ENCODE data around the gene EBI3.
A peak's percentile ranks its signal among the peaks of the same experiment; 100 is the strongest.
"Not testable (repeated sequence)": the region's sequence is repeated elsewhere in the genome, so short reads cannot be mapped to it uniquely, and the experiment has no call there.

The EBI3 gene

DNA sequence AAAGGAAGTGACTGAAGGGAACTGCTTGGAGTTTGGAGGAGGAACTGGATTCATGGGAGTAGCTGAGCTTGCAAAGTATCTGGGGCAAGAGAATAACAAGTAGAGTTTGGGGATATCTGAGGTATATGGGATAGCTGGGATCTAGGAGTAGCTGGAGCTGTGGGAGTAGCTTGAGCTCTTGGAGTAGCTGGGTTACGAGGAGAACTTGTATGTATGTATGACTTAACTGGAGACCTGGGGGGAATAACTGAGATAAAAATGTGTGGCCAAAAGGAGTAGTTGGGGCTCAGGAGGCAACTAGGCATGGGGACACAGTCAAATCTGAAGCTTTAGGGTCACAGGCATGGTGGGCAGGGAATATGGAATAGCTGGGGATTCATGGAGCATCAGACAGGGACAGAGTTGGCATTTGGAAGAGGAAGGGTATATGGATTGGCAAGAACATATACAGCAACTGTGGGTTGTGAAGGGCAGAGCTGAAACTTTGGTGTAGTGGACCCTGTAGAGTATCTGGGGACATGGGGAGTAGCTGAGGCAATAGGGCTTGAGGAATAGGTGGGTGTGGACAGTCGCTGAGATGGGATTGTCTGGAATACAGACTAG is 28.3 kb upstream of the EBI3 start:
- no peak for DNase-seq

DNA sequence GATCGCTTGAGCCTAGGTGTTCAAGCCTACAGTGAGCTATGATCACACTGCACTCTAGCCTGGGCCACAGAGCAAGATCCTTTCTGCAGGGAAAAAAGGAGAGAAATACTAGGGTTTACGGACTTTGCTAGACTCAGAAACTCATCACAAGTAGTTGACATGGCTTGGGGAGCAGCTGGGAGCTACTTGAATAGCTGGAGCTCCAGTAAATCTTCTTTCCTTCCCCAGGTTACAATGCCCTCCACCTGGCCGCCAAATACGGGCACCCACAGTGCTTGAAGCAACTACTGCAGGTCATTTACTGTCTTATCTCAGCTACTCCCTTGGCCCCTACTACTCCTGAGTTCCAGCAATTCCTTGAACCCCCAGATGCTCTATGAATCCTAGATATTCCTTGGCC is 27.5 kb upstream of the EBI3 start:
- no peak for DNase-seq

DNA sequence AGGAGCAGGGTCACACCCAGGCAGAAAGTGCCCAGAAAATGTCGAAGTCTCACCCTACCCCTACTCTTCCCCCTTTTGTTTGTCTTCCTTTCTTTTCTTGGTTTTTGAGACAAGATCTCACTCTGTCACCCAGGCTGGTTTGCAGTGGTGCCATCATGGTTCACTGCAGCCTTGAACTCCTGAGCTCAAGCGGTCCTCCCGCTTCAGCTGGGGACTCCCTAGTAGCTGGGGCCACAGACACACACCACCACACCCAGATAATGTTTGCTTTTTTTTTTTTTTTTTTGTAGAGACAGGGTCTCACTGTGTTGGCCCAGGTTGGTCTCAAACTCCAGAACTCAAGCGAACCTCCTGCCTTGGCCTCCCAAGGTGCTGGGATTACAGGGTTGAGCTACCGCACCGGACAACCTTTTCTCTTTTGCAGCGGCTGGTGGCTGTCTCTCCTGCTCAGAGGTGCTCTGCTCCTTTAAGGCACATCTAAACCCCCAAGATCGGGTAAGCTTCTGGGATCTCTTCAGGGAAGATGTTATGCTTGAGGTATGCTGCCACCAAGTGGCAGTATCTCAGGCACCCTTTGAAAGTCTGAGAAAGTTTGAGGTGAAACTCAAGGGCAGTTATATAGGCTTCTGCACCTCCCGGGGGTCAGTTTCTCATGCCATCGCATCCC is 22.4 kb upstream of the EBI3 start:
- no peak for DNase-seq

DNA sequence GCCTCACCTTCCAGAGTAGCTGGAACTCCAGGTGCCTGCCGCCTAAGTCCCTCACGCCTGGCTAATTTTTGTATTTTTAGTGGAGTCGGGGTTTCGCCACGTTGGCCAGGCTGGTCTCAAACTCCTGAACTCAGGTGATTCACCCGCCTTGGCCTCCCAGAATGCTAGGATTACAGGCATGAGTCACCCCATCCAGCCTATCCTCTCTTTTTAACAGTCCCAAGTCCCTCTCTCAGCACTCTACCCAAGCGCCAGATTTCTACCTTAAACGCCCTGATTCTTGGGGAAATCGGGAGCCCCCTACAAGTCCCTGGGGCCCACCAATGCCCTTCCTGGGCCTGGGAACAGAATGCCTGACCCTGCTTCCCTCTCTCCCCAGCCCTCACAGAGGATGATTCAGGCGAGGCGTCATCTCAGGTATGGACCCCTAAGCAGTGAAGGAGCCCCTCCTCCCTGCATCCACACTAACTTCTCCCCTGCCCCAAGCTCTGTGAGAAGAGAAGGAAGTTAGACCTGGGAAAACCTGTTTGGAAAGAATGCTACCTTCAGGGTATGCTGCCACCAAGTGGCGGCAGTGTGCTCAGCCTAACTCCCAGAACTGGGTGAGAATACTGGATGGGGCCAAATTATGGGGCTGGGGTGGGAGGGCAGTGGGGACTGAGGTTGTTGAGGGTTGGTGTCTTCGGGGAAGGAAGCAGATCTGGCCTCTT is 20.8 kb upstream of the EBI3 start:
- no peak for DNase-seq

DNA sequence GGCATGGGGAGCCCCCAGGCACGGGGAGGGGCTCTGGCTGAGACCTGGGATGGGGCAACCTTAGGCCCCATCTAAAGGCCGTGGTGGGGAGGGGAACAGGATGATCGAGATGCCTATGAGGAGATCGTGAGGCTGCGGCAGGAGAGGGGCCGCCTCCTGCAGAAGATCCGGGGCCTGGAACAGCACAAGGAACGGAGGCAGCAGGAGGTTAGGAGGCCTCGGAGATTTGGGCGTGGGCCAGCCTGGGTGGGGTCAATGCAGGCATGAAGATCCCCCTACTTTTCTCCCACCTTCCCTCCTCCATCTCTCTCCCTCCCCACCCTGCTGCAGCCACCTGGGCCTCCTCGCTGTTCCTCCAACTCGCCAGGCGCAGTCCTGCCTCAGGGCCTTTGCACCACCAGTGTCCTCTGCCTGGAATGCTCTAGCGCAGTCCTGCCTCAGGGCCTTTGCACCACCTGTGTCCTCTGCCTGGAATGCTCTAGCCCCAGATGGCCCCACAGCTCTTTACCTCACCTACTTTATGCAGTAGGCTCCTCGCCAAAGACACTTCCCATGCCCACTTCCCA is 19.1 kb upstream of the EBI3 start:
- no peak for DNase-seq

DNA sequence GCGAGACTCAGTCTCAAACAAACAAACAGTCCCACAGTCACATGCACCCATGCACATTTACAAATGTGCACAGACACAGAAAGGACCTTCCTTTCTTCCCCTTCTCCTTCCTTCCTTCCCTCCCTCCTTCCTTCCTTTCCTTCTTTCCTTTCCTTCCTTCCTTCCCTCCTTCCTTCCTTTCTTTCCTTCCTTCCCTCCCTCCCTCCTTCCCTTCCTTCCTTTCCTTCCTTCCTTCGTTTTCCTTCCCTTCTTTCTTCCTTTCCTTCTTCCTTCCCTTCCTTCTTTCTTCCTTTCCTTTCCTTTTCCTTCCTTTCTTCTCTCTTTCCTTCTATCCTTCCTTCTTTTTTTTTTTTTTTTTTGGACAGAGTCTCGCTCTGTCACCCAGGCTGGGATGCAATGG is 16.2 kb upstream of the EBI3 start:
- no peak for DNase-seq

DNA sequence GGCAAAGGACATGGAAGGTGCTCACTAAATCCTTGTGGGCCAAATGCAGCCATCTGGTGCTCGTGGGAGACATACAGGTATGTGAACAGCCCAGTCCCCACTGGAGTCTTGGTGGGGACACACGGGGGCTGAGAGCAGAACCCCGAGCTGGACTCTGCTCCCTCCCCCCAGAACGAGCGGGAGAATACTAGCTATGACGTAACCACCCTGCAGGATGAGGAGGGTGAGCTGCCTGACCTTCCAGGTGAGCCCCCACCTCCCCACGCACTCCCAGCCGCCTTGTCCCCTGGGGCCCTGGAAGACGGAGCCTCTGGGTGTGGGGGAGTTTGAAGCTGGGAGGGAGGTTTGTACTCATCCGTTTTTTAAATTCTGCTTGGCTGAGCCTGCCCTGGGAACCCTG is 13.5 kb upstream of the EBI3 start:
- no peak for DNase-seq

DNA sequence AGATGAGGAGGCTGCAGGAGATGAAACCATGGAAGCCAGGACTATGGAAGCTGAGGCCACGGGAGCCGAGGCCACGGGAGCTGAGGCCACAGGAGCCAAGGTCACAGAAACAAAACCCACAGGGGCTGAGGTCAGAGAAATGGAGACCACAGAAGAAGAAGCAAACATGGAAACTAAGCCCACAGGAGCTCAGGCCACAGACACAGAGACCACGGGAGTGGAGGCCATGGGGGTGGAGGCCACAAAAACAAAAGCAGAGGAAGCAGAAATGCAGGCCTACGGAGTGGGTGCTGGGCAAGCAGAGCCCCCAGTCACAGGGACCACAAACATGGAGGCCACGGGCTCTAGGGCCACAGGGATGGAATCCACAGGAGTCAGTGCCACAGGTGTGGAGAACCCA is 12.5 kb upstream of the EBI3 start:
- DNase-seq, result no peak

DNA sequence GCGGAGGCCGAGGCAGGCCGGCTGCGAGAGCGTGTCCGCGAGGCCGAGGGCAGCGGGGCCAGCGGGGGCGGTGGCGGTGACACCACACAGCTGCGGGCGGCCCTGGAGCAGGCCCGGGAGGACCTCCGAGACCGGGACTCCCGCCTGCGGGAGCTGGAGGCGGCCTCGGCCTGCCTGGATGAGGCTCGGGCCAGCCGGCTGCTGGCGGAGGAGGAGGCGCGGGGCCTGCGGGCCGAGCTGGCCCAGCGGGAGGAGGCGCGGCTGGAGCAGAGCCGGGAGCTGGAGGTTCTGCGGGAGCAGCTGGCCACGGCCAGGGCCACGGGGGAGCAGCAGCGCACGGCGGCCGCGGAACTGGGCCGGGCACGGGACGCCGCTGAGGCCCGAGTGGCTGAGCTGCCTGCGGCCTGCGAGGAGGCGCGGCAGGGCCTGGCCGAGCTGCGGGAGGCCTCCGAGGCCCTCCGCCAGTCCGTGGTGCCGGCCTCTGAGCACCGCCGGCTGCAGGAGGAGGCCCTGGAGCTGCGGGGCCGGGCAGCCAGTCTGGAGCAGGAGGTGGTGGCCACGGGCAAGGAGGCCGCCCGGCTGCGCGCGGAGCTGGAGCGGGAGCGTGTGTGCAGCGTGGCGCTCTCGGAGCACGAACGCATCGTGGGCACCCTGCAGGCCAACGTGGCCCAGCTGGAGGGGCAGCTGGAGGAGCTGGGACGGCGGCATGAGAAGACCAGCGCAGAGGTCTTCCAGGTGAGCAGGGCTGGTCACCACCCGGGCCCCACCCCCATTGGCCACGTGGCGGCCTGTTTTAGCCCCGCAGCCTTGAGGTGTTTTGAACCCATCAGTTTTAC is 11.7 kb upstream of the EBI3 start:
- DNase-seq, result no peak

DNA sequence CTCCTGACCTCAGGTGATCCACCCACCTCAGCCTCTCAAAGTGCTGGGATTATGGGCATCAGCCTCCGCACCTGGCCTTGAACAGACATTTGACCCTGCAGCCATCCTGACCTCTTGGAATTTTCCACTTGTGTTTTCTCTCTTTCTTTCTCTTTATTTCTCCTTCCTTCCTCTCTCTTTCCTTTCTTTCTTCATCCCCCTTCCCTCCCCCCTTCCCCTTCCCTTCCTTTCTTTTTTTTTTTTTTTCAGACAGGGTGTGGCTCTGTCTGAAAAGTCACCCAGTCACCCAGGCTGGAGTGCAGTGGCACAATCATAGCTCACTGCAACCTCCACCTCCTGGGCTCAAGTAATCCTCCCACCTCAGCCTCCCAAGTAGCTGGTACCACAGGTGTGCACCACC is 10.8 kb upstream of the EBI3 start:
- DNase-seq, result not testable (repeated sequence)

DNA sequence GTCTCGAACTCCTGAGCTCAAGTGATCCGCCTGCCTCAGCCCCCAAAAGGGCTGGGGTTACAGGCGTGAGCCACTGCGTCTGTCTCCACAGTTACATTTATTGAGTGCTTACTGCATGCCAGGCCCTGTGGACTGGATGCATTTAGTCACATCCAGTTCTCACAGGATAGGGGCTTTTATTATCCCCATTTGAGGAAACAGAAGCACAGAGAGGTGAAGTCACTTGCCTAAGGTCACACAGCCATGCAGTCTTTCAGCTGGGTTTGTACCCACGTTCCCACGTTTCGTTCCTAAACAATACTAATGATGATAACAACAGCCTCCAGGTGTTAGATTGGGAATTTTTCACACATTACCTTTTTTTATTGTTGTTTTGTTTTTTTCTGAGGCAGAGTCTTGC is 9.1 kb upstream of the EBI3 start:
- no peak for DNase-seq

DNA sequence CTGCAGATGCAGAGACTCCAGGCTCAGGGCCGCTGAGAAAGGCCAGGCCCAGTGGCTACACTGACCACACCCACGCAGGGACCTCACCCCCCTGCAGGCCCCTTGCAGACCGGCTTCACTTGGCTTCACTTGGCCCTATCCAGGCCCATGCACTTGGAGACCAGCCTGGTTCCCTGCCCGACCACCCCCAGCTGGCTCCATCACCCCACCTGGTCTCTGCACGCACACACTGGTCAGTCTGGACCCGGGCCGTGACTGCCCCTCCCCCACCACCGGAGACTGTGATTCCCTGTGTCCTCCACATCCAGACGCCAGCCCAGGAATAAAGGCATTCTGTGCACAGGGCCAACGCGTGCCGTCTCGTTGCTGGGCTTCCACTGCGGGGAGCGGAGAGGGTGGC is 4.9 kb upstream of the EBI3 start:
- no peak for DNase-seq

DNA sequence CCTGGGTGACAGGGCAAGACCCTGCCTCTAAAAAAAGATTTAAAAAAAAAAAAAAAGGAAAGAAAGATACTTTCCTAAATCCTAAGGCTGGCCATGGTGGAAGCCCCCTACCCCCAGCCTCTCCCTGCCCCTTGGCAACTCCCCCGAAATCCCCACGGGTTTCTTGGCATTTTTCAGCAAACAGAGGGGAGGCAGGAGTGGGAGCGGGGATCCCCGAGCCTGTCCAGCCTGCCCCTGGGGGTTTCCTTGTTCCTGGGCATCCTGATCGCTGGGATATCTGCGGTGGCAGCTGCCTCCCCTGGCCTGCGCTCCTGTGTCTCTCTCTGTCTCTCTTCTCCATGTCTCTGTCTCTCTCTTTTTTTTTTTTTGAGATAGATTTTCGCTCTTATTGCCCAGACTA is 3.4 kb upstream of the EBI3 start:
- DNase-seq, result no peak

DNA sequence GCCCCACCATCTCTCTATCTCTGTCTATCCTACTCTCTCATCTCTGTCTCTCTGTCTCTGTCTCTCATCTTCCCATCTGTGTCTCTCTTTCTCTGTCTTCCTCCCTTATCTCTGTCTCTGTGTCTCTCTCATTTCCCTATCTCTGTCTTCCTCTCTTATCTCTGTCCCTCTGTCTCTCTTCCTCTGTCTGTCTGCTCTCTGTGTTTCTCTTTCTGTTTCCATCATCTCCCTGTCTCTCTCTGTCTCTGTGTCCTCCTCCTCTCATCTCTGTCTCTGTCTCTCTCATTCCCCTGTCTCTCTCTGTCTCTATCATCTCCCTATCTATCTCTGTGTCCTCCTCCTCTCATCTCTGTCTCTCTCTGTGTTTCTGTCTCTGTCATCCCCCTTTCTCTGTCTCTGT is 1.6 kb upstream of the EBI3 start:
- DNase-seq, result no peak

DNA sequence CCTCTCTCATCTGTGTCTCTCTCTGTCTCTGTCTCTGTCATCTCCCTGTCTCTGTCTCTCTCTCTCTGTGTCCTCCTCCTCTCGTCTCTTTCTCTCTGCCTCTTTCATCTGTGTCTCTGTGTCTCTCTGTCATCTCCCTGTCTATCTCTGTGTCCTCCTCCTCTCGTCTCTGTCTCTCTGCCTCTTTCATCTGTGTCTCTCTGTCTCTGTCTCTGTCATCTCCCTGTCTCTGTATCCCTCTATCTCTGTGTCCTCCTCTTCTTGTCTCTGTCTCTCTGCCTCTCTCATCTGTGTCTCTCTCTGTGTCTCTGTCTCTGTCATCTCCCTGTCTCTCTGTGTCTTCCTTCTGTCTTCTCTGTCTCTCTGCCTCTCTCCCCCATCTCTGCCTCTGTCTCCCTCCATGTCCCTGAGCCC is 551 bp upstream of the EBI3 start:
- DNase-seq, result no peak

DNA sequence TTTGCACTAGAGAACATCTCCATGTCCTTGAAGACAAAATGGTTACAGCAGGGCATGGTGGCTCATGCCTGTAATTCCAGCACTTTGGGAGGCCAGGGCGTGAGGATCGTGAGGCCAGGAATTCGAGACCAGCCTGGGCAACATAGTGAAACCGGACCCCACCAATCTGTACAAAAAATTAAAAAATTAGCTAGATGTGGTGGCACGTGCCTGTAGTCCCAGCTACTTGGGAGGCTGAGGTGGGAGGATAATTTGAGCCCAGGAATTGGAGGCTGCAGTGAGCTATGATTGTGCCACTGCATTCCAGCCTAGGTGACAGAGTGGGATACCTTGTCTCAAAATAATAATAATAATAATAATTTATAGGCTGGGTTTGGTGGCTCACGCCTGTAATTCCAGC is 914 bp downstream of the EBI3 start:
- DNase-seq, result not testable (repeated sequence)

DNA sequence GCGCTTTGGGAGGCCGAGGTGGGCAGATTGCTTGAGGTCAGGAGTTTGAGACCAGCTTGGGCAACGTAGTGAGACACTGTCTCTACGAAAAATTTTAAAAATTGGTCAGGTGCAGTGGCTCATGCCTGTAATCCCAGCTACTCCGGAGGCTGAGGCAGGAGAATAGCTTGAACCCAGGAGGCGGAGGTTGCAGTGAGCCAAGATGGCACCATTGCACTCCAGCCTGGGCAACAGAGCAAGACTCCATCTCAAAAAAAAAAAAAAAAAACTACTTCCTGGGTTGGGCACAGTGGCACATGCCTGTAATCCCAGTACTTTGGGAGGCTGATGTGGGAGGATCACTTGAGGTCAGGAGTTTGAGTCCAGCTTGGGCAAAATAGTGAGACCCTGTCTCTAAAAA is 2.2 kb downstream of the EBI3 start:
- DNase-seq, result not testable (repeated sequence)

DNA sequence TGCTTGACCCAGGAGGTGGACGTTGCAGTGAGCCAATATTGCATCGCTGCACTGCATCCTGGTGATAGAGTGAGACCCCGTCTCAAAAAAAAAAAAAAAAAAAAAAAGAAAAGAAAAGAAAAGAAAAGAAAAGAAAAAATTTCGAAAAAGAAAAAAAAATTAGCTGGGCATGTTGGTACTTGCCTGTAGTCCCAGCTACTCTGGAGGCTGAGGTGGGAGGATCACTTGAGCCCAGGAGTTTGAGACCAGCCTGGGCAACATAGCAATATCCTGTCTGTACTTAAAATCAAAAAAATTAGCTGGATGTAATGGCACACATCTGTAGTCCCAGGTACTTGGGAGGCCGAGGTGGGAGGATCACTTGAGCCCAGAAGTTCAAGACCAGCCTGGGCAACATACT is 2.8 kb downstream of the EBI3 start:
- not testable (repeated sequence) for DNase-seq

DNA sequence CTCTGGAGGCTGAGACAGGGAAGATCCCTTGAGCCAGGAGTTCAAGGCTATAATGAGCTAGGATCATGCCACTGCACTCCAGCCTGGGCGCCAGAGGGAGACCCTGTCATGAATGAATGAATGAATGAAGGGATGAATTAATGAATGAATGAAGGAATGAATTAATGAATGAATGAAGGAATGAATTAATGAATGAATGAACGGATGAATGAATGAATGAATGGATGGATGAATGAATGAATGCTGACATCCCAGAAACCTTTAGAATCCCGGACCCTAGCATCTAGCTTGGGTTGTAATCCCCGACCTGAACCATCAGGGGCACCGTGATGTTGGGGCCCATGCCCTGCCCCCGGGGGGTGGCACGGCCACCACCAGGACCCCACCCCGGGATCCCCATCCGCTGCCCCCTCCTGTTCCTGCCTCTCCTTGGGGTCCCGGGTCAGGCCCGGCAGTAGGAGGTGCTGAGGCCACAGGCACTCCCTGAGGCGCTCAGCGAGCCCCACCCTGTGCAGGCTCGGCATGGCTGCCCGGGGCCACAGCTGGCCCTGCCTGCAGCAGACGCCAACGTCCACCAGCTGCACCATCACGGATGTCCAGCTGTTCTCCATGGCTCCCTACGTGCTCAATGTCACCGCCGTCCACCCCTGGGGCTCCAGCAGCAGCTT is 3.4 kb downstream of the EBI3 start:
- DNase-seq, result no peak

DNA sequence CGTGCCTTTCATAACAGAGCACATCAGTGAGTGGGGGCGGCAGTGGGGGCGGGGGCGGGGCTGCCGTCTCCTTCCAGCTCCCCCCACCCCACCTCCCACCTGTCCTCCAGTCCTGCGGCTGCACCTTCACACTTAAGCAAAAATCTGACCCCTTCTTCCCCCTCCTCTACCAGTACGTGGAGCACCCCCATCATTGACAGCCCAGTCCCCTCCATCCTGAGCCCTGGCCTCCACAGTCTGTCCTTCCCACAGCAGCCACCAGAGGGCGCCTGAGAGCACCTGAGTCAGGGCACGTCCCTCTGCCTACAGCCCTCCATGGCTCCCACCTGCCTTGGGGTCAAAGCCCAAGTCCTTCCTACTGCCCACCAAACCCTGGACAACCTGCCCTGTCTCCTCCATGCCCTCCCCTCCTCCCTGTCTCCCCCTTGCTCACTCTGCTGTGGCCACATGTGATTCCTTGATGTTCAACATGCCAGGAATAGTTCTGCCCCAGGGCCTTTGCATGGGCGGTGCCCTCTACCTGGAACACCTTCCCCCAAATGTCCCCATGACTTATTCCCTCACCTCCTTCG is 4.0 kb downstream of the EBI3 start:
- peak; percentile 60 for DNase-seq

DNA sequence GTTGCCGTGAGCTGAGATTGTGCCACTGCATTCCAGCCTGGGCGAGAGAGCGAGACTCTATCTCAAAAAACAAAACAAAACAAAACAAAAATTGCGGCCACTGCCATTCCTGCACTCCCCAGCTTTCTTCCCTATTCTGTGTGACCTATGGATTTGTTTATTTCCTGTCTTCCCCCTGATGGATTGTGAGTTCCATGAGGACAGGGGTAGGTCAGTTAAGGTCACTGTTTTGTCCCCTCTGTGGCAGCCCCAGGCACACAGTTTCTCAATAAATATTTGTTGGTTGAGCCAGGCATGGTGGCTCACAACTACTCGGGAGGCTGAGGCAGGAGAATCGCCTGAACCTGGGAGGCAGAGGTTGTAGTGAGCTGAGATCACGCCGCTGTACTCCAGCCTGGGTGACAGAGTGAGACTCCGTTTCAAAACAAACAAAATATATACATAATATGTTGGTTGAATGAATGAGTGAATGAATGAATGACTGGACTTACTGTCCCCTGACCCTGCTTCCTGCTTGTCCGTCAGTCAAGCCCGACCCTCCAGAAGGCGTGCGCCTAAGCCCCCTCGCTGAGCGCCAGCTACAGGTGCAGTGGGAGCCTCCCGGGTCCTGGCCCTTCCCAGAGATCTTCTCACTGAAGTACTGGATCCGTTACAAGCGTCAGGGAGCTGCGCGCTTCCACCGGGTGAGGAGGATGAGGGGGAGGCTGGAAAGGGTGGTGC is 5.0 kb downstream of the EBI3 start:
- no peak for DNase-seq

DNA sequence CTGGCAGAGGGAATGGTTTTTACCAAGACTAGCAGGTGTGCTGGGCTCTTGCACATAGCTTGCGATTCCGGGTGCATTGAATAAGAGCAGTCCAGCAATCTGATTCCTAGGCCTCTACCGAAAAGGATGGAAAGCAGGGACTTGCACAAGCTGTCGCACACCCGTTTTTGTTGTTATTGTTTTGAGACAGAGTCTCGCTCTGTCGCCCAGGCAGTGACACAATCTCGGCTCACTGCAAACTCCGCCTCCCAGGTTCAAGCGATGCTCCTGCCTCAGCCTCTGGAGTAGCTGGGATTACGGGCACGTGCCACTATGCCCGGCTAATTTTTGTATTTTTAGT is 5.5 kb downstream of the EBI3 start:
- DNase-seq, result no peak

Measured in CD4-positive, alpha-beta T cell treated with Interleukin-10 for 1 hour (primary cell).